Epithelial cell of esophagus (primary cell): ENCODE measurements around the gene SLC48A1.

Experiments
- DNase-seq: peaks from one replicate; pipeline ENCODE4 v3.0.0; 2010; ENCODE audit warnings: low read depth
- H3K4me3 ChIP-seq: 2 replicates; pipeline ENCODE4 v1.5.1; 2011; ENCODE audit warnings: mild to moderate bottlenecking, low read length, control low read depth
- TF ChIP-seq, protein P1 (sequence below): IDR thresholded peaks from 2 replicates; pipeline ENCODE4 v1.5.1; 2011; ENCODE audit warnings: low read depth, mild to moderate bottlenecking, low read length, control low read depth, inconsistent platforms; ENCODE audit not compliant: insufficient read depth; ENCODE audit errors: missing control alignments

The SLC48A1 gene

DNA sequence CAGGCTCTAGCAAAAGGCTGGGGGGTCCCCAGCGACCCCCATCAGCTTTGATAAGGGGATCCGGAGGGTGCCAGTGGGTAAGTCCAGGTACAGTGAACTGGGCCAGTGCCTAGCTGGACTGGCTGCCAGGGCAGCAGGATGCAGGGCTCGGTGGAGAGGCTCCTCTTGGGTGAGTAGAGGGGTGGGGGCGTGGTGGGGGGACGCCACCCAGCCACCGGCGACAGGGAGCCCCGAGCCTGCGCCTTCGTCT lies 14.5 kb upstream of the SLC48A1 start:
- peak overlapping the region; percentile 55 for H3K4me3 ChIP-seq
- DNase-seq: no peak
- TF ChIP-seq, protein P1, sequence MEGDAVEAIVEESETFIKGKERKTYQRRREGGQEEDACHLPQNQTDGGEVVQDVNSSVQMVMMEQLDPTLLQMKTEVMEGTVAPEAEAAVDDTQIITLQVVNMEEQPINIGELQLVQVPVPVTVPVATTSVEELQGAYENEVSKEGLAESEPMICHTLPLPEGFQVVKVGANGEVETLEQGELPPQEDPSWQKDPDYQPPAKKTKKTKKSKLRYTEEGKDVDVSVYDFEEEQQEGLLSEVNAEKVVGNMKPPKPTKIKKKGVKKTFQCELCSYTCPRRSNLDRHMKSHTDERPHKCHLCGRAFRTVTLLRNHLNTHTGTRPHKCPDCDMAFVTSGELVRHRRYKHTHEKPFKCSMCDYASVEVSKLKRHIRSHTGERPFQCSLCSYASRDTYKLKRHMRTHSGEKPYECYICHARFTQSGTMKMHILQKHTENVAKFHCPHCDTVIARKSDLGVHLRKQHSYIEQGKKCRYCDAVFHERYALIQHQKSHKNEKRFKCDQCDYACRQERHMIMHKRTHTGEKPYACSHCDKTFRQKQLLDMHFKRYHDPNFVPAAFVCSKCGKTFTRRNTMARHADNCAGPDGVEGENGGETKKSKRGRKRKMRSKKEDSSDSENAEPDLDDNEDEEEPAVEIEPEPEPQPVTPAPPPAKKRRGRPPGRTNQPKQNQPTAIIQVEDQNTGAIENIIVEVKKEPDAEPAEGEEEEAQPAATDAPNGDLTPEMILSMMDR: no peak

DNA sequence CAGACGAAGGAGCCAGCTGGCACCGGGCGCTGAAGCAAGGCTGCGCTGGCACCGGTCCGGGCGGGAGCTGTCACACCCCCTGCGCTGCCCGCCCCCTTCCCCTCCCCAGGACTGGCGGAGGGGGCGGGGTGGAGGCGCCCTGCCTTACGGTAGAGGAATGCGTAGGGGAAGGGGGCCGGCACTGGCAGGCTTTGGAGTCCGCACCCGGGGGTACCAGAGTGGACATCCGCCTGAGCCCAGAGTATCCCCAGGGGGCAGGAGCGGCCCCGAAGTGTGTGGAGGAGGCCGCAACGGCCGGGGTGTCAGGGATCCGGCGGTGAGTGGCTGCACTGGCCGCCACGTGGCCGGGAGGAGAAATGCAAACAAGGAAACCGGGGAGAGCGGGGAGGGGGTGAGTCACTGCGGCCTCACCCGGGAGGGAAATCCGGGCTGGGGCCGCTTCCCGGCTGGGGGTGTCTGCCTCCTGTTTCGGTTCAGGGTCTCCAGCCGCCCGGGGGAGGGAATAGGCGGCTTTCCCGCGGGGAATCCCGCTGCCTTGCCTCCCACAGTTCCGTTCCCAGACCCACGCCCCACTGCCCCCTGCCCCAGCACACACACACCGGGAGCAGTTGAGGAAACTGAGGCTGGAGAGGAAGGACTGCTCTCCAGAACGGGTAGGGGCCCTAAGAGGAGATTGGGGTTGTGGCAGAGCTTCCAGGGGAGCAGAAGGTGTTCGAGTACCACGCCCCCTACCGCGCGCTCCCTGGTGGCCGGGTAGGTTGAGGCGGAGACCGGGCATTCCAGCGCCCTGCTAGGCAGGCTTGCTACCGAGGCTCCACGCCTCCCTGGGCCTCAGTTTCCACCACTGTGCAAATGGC lies 14.0 kb upstream of the SLC48A1 start, which contains the start of gene RAPGEF3:
Gene RAPGEF3 (minus strand): TSS at position 47 of the 857 bp plus-strand sequence. CDS start 324 bp downstream, outside the sequence.
- peak; percentile 88 for DNase-seq
- TF ChIP-seq, protein P1: peak; percentile 51
- peak within 1 kb of the TSS; percentile 55 for H3K4me3 ChIP-seq

DNA sequence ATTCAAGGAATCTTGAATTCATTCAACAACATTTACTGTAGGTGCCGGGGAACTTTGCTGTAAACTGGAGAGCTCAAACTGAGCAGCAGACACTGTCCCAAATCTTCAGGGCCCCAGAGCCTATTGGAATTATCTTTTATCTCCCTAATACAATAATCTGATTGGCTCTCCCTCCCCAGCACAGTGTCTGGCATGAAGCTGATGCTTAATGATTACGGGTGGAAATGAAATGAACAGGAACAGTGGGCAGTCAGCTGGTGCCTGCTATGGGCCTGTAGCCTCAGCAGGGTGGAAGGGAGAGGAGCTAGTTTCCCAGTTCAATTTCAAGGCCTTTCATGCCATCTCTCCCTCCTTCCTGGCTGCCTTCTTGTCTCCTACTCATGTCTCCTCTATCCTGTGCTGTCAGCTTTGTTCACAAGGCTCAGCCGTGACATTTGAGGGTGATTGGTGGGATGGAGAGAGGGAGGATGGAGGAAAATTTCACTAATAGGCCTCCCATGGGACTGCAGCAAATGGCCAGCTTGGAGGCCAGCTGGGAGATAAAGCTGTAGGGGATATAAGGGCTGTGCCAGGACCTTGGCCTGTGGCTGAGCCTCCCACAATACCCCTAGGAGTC lies 10.1 kb upstream of the SLC48A1 start:
- no peak for DNase-seq

DNA sequence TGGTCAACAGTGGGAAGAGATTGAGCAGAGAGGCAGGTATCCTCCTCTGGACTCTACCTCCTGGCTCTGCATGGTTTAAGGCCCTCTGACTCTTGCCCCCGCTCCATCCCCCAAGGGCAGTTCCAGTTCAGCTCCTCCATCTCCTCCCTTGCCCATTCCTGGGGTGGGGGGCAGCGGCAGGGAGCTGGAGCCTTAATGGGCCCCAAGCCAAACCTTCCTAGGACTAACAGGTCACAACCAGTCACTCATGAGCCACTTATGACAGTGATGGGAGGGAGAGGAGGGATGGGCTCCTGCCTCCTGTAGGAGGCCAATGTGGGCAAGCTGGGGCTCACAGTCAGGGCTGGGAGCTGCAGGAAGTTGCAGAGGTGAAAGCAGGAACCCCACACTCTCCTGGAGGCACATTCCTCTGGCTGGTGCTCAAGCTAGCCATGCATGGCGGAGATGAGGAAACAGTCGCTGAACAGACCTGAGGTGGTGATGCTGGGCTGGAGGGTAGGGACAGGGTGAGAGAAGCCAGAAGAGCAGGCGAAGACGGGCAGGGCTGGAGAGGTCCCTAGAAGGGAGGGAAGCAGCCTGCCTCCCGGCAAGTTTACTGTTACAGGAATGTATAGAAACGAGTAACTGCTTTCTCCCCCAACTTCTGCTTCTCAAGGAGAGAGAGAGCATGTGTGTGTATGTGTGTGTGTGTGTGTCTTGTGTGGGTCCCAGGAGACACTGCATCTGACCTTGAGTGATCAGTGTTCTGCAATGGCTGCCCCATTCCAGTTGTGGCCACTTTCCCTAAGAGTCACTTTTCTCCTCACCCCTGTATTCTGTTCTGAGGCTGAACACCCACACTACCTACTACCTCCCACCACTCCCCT lies 9.3 kb upstream of the SLC48A1 start:
- H3K4me3 ChIP-seq: no peak overlapping the region
- TF ChIP-seq, protein P1: peak; percentile 9
- peak; percentile 93 for DNase-seq

More for the DNA sequence above, 10.1 kb upstream of the SLC48A1 start:
- no peak overlapping the region for H3K4me3 ChIP-seq
- TF ChIP-seq, protein P1: no peak

DNA sequence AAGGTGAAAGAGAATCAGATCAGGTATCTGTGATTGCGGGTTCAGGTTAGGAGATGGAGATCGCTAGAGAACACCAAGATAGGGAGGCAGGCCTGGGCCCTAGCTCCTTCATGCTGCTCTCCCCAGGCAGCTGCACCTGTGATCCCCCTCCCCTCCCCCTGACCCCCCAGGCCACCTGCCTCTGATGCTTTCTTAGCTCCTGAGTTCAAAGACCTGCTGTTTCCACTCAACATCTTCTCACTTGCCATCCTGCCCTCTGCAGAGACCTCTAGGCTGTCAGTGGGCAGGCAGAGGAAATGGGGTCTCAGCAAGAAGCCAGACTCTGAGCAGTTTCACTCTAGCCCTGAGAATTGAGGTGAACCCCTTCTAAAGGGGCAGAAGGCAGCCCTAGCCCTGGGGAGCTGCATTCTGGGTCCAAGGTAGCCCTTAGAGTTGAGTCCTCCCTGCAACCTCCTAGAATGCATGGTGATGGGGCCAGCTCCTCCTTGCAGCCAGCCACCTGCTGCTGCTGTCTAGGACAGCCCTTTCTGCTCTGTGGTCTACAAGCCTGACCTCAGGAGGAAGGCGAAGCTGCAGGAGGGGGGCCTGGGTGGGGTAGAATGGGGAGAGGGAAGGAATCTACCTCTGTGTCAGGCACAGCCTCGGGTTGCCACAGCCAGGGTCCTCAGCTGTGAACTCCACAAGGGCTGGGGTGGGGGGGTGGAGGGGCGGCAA lies 6.4 kb upstream of the SLC48A1 start:
- DNase-seq: no peak
- H3K4me3 ChIP-seq: no peak overlapping the region
- TF ChIP-seq, protein P1: no peak

DNA sequence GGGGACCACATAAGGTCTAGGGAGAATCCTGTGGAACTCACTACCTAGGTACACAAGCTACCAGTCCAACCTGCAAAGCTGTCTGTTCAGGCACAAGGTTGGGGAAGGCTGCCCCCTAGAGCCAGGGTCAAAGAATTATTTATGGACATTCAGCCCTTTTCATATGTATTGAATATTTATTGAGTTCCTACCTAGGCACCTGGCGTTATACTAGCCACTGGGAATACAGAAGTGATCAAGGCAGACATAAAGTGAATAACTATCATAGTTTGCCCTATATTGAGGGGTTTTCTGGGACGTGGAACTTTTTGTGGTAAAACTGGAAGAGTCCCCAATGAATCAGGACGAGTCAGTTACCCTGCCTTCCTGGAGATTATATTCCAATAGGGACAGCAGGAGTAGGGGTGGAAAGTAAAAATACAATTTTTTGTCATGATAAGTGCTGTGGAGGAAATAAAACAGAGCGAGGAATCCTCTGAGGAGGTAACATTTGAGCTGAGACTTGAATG lies 5.8 kb upstream of the SLC48A1 start:
- no peak overlapping the region for H3K4me3 ChIP-seq
- TF ChIP-seq, protein P1: peak; percentile 61
- peak; percentile 78 for DNase-seq
